ENCODE measurements around the gene FAM83C. TPM values are rescaled to one million over a fixed set of nuclear protein-coding genes. Genes with fewer than 3 reads are reported as not detected.

Gene FAM83C
- total RNA-seq, 4 donors from 2014 or later, result not detected

GRCh38 chr20:35302421-35303335 lies 10.5 kb upstream of the FAM83C start:
- no peak overlapping the region for H3K4me3 ChIP-seq
- no peaks in the 10 kb centered on the region for H3K36me3 ChIP-seq
- H3K4me1 ChIP-seq, result no peaks in the 10 kb centered on the region
- H3K27ac ChIP-seq, result no peak overlapping the region
- no peak for TF ChIP-seq CTCF (IDR thresholded peaks at IDR 0.05)
- H3K27me3 ChIP-seq, result no peaks in the 10 kb centered on the region
- no peak for DNase-seq
- intact Hi-C loops (cut with DNase I; ENCODE audit: low total_unique reads), result loop anchor here (5.0 kb wide), 1 partner anchor 140 kb away; no protein-coding TSS in a partner anchor
- H3K9me3 ChIP-seq, result no peaks in the 10 kb centered on the region

- intact Hi-C loops (cut with DNase I; ENCODE audit: low total_unique reads), result loop anchor here (5.0 kb wide), 1 partner anchor 141 kb away; no protein-coding TSS in a partner anchor
- H3K4me1 ChIP-seq, result no peaks in the 10 kb centered on the region
- no peaks in the 10 kb centered on the region for H3K9me3 ChIP-seq
- H3K36me3 ChIP-seq, result no peaks in the 10 kb centered on the region
- H3K27me3 ChIP-seq, result no peaks in the 10 kb centered on the region
- H3K27ac ChIP-seq, result no peak overlapping the region
- no peak for TF ChIP-seq CTCF (IDR thresholded peaks at IDR 0.05)
- no peak for TF ChIP-seq POLR2A (IDR thresholded peaks at IDR 0.05)
- no peak for DNase-seq
- no peak overlapping the region for H3K4me3 ChIP-seq
Measured at GRCh38 chr20:35301426-35301825, 9.2 kb upstream of the FAM83C start.

GRCh38 chr20:35300469-35301262 lies 8.4 kb upstream of the FAM83C start:
- TF ChIP-seq POLR2A (IDR thresholded peaks at IDR 0.05) (no peak), CTCF (IDR thresholded peaks at IDR 0.05) (no peak)
- intact Hi-C loops (cut with DNase I; ENCODE audit: low total_unique reads), result loop anchor here (5.0 kb wide), 1 partner anchor 142 kb away; no protein-coding TSS in a partner anchor
- DNase-seq, result no peak
- Histone ChIP-seq H3K27me3 (no peaks in the 10 kb centered on the region), H3K4me3 (no peak overlapping the region), H3K9me3 (no peaks in the 10 kb centered on the region), H3K4me1 (no peaks in the 10 kb centered on the region), H3K27ac (no peak overlapping the region), H3K36me3 (no peaks in the 10 kb centered on the region)

- TF ChIP-seq CTCF (IDR thresholded peaks at IDR 0.05) (no peak), POLR2A (IDR thresholded peaks at IDR 0.05) (no peak)
Measured at GRCh38 chr20:35299780-35300179, 7.6 kb upstream of the FAM83C start.

More at GRCh38 chr20:35299780-35300179, 7.6 kb upstream of the FAM83C start:
- intact Hi-C loops (cut with DNase I; ENCODE audit: low total_unique reads), result loop anchor here (5.0 kb wide), 1 partner anchor 143 kb away; no protein-coding TSS in a partner anchor
- no peaks in the 10 kb centered on the region for H3K27me3 ChIP-seq
- H3K27ac ChIP-seq, result no peak overlapping the region
- no peaks in the 10 kb centered on the region for H3K36me3 ChIP-seq
- H3K9me3 ChIP-seq, result no peaks in the 10 kb centered on the region
- no peak for DNase-seq
- H3K4me1 ChIP-seq, result no peaks in the 10 kb centered on the region
- H3K4me3 ChIP-seq, result no peak overlapping the region

Data from uterus (tissue), 4 donors.